HepG2 (cell line): ENCODE results near the gene MAP2K2. TPM values are rescaled to one million over a fixed set of nuclear protein-coding genes. Genes with fewer than 3 reads are reported as not detected.

Experiments
- ATAC-seq: fragments of 200-7000 bp; cut with Tn5 transposase; 3 replicates; pipeline ENCODE4 v1.9.1; 2020; ENCODE audit warnings: mild to moderate bottlenecking, moderate library complexity
- BruUV-seq: library from RNA; stranded (reverse); fragments of 400-500 nt; replicated peaks from 2 replicates; lab custom pipeline; 2021; lab: Mats Ljungman, UMichigan
- CTCF ChIA-PET: fragments of 300-600 bp; formaldehyde crosslinking; extraction: SDS; loops from one replicate; lab custom pipeline; 2021; ENCODE audit warnings: low total read pairs, inconsistent platforms, low intra/inter-chr PET ratio; lab: Yijun Ruan, JAX
- POLR2A ChIA-PET: fragments of 350-600 bp; sonication (Branson Sonifier 250); formaldehyde crosslinking; loops from one replicate; lab custom pipeline; 2020; ENCODE audit warnings: antibody characterized with exemption, inconsistent platforms; lab: Yijun Ruan, JAX
- DNase-seq: peaks from one replicate; pipeline ENCODE4 v3.0.0-alpha.2; 2015; ENCODE audit warnings: low spot score
- FAIRE-seq: peaks from 3 replicates; lab custom pipeline; 2011; peaks lifted over from hg19 to GRCh38; lab: Jason Lieb, UNC
- H2AFZ ChIP-seq: one replicate; pipeline ENCODE4 v1.6.1; 2011; ENCODE audit warnings: low read length, inconsistent platforms
- H3K27ac ChIP-seq: fragments of 300-600 bp; 3 replicates; pipeline ENCODE4 v1.8.0; 2011; ENCODE audit warnings: mixed run types, mild to moderate bottlenecking, mixed read lengths, low read length, inconsistent platforms; ENCODE audit not compliant: insufficient read depth; ENCODE audit errors: extremely low read length
- H3K27me3 ChIP-seq, 2 experiments: fragments of 200-600 bp in 1 of 2; 2 replicates in 1 of 2; 3 replicates in 1 of 2; pipeline versions ENCODE4 v1.6.0 to v1.8.0; 2011; ENCODE audit warnings: low read length in 2 of 2, mild to moderate bottlenecking in 2 of 2, moderate library complexity in 2 of 2, inconsistent platforms in 1 of 2; ENCODE audit not compliant: insufficient read depth in 2 of 2, control insufficient read depth in 1 of 2
- H3K36me3 ChIP-seq, 2 experiments: fragments of 200-600 bp in 1 of 2; replicated peaks in 1 of 2; 2 replicates in 1 of 2; 3 replicates in 1 of 2; pipeline versions ENCODE4 v1.5.1 to v1.8.0; 2011; ENCODE audit warnings: low read length in 2 of 2, inconsistent platforms in 1 of 2; ENCODE audit not compliant: insufficient read depth in 2 of 2, control insufficient read depth in 1 of 2
- H3K4me1 ChIP-seq: 2 replicates; pipeline ENCODE4 v1.5.1; 2012; ENCODE audit warnings: low read length, inconsistent platforms; ENCODE audit not compliant: insufficient read depth
- H3K4me2 ChIP-seq: 2 replicates; pipeline ENCODE4 v1.6.0; 2011; ENCODE audit warnings: low read depth, low read length, inconsistent platforms
- H3K4me3 ChIP-seq, 3 experiments: fragments of 200-600 bp in 1 of 3; sonication (generic), shearing (Covaris generic) in 1 of 3; replicated peaks in 1 of 3; 2 replicates each; pipeline ENCODE4 v1.5.1; 2011 to 2016; ENCODE audit warnings: low read length in 3 of 3, inconsistent platforms in 2 of 3, low read depth in 2 of 3, mild to moderate bottlenecking in 2 of 3, control low read depth in 1 of 3, mixed read lengths in 1 of 3; ENCODE audit not compliant: insufficient read depth in 1 of 3
- H3K79me2 ChIP-seq: one replicate; pipeline ENCODE4 v1.6.1; 2011; ENCODE audit warnings: low read length, inconsistent platforms; ENCODE audit not compliant: insufficient read depth
- H3K9ac ChIP-seq: 2 replicates; pipeline ENCODE4 v1.6.0; 2011; ENCODE audit warnings: mild to moderate bottlenecking, low read depth, low read length, inconsistent platforms; ENCODE audit not compliant: insufficient read depth
- H3K9me3 ChIP-seq: 2 replicates; pipeline ENCODE4 v1.5.1; 2012; ENCODE audit warnings: mild to moderate bottlenecking, low read length
- H4K20me1 ChIP-seq: 2 replicates; pipeline ENCODE4 v1.6.0; 2011; ENCODE audit warnings: inconsistent platforms, mild to moderate bottlenecking, low read length, moderate library complexity; ENCODE audit not compliant: insufficient read depth
- JARID2 ChIP-seq: sonication (generic); formaldehyde crosslinking; IDR thresholded peaks from 2 replicates; pipeline ENCODE4 v1.8.1; 2023; ENCODE audit warnings: missing genetic modification reagents, inconsistent platforms; ENCODE audit not compliant: insufficient replicate concordance
- POLR2AphosphoS5 ChIP-seq: IDR thresholded peaks from 2 replicates; pipeline ENCODE4 v1.6.1; 2012; ENCODE audit warnings: low read depth, low read length
- WGBS: methylation state at CpG from one replicate; pipeline ENCODE4 v1.1.6; 2017; ENCODE audit warnings: low lambda C conversion rate; 5-methylcytosine and 5-hydroxymethylcytosine counted together
- in situ Hi-C: cut with HindIII; loops from 2 replicates; pipeline ENCODE4 v1.10.0; 2017; ENCODE audit warnings: low pct_unique_long_range_greater_than_20kb; ENCODE audit not compliant: extremely low pct_ligation_motif_present
- intact Hi-C: fragments of 100-400 bp; cut with micrococcal nuclease; formaldehyde crosslinking; loops from one replicate; pipeline ENCODE4 v1.10.0; 2022; ENCODE audit not compliant: unreplicated experiment
- polyA plus RNA-seq, 8 experiments: library from polyadenylated mRNA; depleted of rRNA in 3 of 8; stranded (reverse) in 7 of 8; unstranded in 1 of 8; fragments of >200 nt; fragmentation: Illumina TruSeq in 4 of 8; extraction: Trizol in 4 of 8; gene quantifications; 2 replicates each; pipeline versions ENCODE4 v1.2.1 to v1.2.3, GENCODE V29; 2011 to 2016; ENCODE audit warnings: low read depth in 4 of 8, missing spikeins in 1 of 8, mixed read lengths in 1 of 8; ENCODE audit not compliant: insufficient read depth in 1 of 8
- total RNA-seq, 5 experiments: library from RNA; depleted of rRNA; stranded (reverse); fragments of >200 nt; fragmentation: Illumina TruSeq; extraction: Trizol; gene quantifications; 2 replicates each; pipeline ENCODE4 v1.2.3, GENCODE V29; 2016; ENCODE audit warnings: low read depth in 1 of 5
- TF ChIP-seq, protein P1 (sequence below): sonication (generic); formaldehyde crosslinking; IDR thresholded peaks from 2 replicates; pipeline ENCODE4 v1.5.1; 2020; ENCODE audit warnings: mild to moderate bottlenecking, missing genetic modification reagents, borderline replicate concordance
- TF ChIP-seq, protein P2 (sequence below): sonication (generic); formaldehyde crosslinking; IDR thresholded peaks from 2 replicates; pipeline ENCODE4 v1.4.0; 2020; ENCODE audit warnings: mild to moderate bottlenecking, missing genetic modification reagents

The MAP2K2 gene
- total and polyA plus RNA-seq, 2 of the 13 experiments (the other 11 are each of a cell fraction or from before 2014, with no cell fraction given), result 70.3 to 80.9 TPM

DNA sequence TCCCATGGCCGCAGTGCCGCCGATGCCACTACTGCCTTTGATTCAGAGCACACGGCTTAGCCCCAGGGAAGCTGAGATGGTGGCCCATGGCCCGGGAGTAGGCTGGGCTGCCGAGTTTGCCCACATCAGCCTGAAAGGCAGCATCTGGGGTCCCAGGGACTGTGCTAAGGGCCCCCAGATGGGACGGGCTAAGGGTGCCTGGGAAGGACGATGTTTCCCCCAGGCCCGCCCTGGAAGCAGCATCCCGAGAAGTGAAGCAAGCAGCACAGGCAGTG is 22.5 kb downstream of the MAP2K2 start:
- POLR2A ChIA-PET, result no interaction called here
- TF ChIP-seq JARID2 (CRISPR knock-in tag), result no peak
- TF ChIP-seq, protein P1, sequence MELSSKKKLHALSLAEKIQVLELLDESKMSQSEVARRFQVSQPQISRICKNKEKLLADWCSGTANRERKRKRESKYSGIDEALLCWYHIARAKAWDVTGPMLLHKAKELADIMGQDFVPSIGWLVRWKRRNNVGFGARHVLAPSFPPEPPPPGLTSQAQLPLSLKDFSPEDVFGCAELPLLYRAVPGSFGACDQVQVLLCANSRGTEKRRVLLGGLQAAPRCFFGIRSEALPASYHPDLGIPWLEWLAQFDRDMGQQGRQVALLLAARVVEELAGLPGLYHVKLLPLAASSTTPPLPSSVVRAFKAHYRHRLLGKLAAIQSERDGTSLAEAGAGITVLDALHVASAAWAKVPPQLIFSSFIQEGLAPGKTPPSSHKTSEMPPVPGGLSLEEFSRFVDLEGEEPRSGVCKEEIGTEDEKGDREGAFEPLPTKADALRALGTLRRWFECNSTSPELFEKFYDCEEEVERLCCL (CRISPR knock-in tag), result no peak
- TF ChIP-seq POLR2AphosphoS5, result no peak
- TF ChIP-seq, protein P2, sequence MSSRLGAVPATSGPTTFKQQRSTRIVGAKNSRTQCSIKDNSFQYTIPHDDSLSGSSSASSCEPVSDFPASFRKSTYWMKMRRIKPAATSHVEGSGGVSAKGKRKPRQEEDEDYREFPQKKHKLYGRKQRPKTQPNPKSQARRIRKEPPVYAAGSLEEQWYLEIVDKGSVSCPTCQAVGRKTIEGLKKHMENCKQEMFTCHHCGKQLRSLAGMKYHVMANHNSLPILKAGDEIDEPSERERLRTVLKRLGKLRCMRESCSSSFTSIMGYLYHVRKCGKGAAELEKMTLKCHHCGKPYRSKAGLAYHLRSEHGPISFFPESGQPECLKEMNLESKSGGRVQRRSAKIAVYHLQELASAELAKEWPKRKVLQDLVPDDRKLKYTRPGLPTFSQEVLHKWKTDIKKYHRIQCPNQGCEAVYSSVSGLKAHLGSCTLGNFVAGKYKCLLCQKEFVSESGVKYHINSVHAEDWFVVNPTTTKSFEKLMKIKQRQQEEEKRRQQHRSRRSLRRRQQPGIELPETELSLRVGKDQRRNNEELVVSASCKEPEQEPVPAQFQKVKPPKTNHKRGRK, result no peak
- TF ChIP-seq, all 625 proteins: peak for 0
- Histone ChIP-seq H3K27ac (no peak overlapping the region), H3K4me1 (no peaks in the 10 kb centered on the region), H3K4me3 (no peak overlapping the region), H3K9ac (no peak overlapping the region), H4K20me1 (no peaks in the 10 kb centered on the region), H3K27me3 (no peaks in the 10 kb centered on the region), H2AFZ (no peak overlapping the region), H3K36me3 (peaks cover 20 to 28% of the 10 kb centered on the region in 2 experiments), H3K79me2 (no peaks in the 10 kb centered on the region), H3K4me2 (no peak overlapping the region), H3K9me3 (no peaks in the 10 kb centered on the region)
- BruUV-seq, result no TSS peak
- in situ Hi-C loops (no loop called here), intact Hi-C loops (no loop called here)
- no peak for DNase-seq
- FAIRE-seq, result no peak
- CTCF ChIA-PET, result no interaction called here
- 98% methylated on average over 7 of the region's 10 CpGs for WGBS
- ATAC-seq, result no peak
